MM.1S (cell line): ENCODE data around the gene YWHAH.

Experiments
- EZH2phosphoT487 ChIP-seq: fragments of 300-600 bp; sonication (generic); IDR thresholded peaks from 2 replicates; pipeline ENCODE4 v1.6.1; 2018; ENCODE audit warnings: antibody characterized with exemption, low read length
- TF ChIP-seq, protein P1 (sequence below): fragments of 300-600 bp; sonication (generic); IDR thresholded peaks from 2 replicates; pipeline ENCODE4 v1.5.1; 2016; ENCODE audit warnings: antibody characterized with exemption, low read length, mixed read lengths

DNA sequence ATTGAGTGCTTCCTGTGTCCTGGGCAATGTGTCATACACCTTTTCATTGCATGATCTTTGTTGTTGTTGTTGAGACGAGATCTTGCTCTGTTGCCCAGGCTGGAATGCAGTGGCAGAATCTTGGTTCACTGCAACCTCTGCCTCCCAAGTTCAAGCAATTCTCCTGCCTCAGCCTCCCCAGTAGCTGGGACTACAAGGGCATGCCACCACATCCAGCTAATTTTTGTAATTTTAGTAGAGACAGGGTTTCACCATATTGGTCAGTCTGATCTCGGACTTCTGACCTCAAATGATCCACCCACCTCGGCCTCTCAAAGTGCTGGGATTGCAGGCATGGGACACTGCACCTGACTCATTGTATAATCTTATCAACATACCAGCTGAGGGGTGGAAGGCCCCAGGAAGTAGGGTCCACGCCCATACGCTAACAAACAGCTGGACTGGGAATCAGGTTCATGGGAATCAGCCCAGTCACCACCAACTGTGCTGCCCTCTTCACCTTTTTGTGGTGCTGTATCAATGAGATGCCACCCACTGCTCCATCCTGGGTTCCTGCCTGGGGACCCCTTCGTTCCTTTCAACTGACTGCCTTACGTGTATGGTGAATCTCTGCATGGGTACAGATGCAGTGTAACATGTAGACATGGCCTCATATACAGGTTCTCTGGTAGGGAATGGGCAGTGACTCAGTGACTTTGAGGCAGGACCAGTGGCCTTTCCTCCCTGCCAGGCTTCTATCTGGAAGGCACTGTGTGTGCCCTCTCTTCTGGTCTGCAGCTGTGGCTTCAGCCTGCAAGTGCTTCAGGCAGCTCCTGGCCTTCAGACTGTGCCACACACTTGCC is 32.5 kb upstream of the YWHAH start:
- TF ChIP-seq, protein P1, sequence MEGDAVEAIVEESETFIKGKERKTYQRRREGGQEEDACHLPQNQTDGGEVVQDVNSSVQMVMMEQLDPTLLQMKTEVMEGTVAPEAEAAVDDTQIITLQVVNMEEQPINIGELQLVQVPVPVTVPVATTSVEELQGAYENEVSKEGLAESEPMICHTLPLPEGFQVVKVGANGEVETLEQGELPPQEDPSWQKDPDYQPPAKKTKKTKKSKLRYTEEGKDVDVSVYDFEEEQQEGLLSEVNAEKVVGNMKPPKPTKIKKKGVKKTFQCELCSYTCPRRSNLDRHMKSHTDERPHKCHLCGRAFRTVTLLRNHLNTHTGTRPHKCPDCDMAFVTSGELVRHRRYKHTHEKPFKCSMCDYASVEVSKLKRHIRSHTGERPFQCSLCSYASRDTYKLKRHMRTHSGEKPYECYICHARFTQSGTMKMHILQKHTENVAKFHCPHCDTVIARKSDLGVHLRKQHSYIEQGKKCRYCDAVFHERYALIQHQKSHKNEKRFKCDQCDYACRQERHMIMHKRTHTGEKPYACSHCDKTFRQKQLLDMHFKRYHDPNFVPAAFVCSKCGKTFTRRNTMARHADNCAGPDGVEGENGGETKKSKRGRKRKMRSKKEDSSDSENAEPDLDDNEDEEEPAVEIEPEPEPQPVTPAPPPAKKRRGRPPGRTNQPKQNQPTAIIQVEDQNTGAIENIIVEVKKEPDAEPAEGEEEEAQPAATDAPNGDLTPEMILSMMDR: no peak
- TF ChIP-seq EZH2phosphoT487: no peak
